NAMALWA (cell line): ENCODE measurements around the gene TP53TG5.

ENCODE experiments used
- DNase-seq: peaks from one replicate; pipeline ENCODE4 v3.0.0-alpha.2; 2015; ENCODE audit warnings: low spot score

Gene TP53TG5

DNA sequence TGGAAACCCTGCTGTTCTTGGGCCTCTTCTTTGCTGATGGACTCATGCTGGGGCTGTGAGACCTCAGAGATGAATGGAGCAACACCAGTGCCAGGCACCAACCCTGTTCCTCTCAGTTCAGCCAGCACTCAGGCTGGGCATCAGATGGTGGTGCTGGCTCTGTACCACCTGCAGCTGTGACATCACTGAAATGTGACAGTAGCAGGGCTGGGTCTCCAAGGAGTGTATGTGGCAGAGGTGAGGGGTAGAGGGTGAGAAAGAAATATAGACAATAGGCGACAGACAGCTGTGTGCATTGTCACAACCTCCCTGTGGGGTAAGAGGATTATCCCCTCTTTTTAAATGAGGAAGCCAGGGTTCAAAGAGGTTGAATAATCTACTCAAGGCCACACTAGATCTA is at the start of gene TP53TG5:
TP53TG5 (minus strand) TSS at position 135 of the 400 bp plus-strand sequence; CDS start at position 46, 89 bp downstream.
- DNase-seq, result no peak

- DNase-seq, result no peak
Measured at GRCh38 chr20:45427236-45428149, 49.4 kb upstream of the TP53TG5 start.

DNA sequence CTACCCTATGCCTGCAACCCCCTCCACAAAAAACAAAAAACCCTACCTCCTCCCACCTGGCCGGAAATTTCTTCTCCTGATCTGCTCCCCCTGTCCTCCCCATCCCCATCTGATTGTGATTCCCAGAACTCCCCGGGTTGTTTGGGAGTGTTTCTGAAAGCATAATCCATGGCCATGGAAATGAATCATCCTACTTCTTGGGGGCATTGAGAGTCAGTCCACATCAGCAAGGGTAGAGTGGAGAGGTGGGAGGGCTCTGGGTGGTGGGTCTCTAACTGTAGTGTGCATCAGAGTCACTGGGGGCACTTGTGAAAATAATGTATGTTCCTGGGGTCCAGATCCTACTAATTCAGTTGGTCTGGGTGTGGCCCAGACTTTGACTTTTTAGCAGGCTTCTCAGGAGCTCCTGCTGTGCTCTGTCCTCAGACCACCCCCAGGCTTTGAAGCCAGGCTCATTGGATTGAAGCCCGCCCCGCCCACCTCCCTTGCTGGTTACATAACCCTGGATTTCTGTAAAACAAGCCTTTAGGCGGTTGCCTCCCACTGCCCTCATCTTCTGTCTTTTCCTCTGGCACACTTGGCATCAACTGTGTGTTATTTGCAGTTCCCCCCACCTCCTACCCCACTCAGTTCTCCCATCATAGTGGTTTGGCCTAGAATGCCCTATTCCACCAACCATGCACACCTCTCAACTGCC is 48.3 kb upstream of the TP53TG5 start:
- DNase-seq, result no peak

- DNase-seq, result no peak
Measured at GRCh38 chr20:45425561-45425960, 47.4 kb upstream of the TP53TG5 start.

DNA sequence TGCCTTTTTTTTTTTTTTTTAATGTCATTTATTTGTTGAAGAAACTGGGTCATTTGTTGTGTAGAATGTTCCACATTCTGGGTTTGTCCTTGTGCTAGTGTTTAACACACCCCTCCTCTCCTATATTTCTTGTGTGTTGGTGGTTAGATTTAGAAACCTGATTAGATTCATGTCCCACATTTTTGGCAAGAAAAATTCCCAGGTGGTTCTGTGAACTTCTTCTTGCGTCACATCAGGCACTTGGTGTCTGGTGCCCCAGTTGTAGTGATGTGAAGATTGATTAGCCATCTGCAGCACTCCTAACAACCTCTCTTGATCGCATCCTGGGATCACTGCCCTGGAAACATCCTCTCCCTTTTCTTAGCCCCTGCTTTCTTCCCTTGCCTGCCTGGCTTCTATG is 45.6 kb upstream of the TP53TG5 start:
- DNase-seq, result no peak

DNA sequence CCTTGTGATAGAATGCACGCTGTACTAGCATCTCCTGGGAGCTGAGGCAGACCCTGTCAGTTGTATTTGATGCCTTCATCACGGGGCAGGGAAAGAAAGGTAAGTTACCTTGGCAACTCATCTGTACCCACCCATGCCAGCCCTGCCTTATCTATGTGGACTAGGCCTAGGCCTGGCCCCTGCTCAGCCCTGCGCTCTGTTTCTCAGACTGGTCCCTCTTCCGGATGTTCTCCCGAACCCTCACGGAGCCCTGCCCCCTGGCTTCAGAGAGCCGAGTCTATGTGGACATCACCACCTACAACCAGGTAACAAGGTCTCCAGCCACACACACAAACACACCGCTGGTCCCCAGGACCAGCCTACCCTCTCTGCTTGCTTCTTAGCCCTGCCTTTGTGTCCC is 42.0 kb upstream of the TP53TG5 start:
- no peak for DNase-seq

GRCh38 chr20:45419188-45420091 is 41.3 kb upstream of the TP53TG5 start:
- DNase-seq, result peak; percentile 35

GRCh38 chr20:45416917-45417316 is 38.8 kb upstream of the TP53TG5 start:
- peak; percentile 14 for DNase-seq

DNA sequence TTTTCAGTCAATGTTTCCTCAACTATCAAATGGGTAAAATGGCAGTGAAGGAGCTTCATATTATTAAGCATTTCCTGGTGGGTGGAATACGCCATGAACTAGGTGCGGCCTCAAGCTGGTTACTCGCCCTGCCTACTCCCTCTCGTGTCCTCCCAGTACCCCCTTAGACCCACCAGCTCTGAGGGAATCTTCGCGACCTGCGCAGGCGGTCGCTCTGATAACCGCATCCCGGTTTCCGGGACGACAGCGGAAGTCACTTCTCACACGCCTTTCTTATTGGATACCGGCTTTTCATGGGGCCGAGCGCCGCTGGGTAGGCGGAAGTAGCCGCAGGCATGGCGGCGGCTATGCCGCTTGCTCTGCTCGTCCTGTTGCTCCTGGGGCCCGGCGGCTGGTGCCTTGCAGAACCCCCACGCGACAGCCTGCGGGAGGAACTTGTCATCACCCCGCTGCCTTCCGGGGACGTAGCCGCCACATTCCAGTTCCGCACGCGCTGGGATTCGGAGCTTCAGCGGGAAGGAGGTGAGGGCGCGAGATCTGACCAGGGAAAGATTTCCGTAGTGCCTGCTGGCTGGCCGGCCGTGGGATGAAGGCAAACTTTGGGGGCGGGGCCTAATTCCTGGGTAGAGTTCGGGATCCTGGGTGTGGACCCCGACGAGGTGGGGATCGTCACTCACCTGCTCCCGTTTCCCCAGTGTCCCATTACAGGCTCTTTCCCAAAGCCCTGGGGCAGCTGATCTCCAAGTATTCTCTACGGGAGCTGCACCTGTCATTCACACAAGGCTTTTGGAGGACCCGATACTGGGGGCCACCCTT is 37.9 kb upstream of the TP53TG5 start, which contains the start of gene PIGT:
PIGT (plus strand) TSS at position 320 of the 816 bp plus-strand sequence; CDS start at position 336, 16 bp downstream.
- peak; percentile 94 for DNase-seq

GRCh38 chr20:45413479-45413878 is 35.4 kb upstream of the TP53TG5 start:
- no peak for DNase-seq

- DNase-seq, result no peak
Measured at GRCh38 chr20:45412653-45413052, 34.5 kb upstream of the TP53TG5 start.

- DNase-seq, result no peak
Measured at GRCh38 chr20:45410887-45411286, 32.8 kb upstream of the TP53TG5 start.

DNA sequence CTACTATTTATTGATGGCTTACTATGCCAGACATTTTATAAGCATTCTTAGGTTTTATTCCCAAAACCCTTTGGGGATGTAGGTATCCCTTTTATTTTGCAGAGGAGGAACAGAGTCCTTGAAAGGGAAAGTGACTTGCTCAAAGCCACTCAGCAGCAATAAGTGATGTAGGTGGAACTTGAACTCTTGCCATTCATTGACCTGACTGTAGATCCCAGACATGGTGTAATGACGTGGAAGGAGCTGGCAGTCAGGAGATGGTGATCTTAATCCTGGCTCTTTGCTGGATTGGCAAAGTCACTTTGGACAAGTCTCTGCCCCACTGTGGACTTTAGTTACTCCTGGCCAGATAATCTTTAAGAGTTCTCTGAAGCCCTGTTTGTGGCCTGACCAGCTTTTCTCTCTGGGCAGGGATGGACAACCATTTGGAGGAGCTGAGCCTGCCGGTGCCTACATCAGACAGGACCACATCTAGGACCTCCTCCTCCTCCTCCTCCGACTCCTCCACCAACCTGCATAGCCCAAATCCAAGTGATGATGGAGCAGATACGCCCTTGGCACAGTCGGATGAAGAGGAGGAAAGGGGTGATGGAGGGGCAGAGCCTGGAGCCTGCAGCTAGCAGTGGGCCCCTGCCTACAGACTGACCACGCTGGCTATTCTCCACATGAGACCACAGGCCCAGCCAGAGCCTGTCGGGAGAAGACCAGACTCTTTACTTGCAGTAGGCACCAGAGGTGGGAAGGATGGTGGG is 31.6 kb upstream of the TP53TG5 start:
- DNase-seq, result no peak

DNA sequence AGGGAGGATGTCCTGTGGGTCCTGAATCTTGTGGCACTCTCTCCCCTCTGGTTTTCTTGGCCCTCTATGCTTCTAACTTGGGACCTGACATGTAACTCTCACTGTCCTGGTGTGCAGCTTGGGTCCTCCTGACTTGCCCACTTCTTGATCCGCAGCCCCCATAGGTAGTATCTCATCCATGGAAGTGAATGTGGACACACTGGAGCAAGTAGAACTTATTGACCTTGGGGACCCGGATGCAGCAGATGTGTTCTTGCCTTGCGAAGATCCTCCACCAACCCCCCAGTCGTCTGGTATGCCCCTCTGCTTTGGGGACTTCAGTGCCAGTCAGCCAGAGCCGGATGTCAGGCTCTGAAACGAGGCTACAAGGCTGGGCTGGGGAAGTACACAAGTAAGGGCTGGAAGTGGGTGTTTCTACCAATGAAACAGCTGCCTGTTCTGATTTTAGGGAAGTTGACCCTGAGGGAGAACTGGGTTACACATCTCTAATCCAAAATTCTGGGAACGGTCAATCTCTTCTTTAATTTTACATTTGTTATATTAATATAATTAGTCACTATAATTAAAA is 30.6 kb upstream of the TP53TG5 start:
- DNase-seq, result no peak

- DNase-seq, result no peak
Measured at GRCh38 chr20:45407783-45408645, 29.9 kb upstream of the TP53TG5 start, which contains the start of gene DBNDD2. Gene DBNDD2 (plus strand): TSS chr20:45408289. CDS start chr20:45408468, 179 bp downstream.

- no peak for DNase-seq
Measured at GRCh38 chr20:45407067-45407745, 29.1 kb upstream of the TP53TG5 start.

DNA sequence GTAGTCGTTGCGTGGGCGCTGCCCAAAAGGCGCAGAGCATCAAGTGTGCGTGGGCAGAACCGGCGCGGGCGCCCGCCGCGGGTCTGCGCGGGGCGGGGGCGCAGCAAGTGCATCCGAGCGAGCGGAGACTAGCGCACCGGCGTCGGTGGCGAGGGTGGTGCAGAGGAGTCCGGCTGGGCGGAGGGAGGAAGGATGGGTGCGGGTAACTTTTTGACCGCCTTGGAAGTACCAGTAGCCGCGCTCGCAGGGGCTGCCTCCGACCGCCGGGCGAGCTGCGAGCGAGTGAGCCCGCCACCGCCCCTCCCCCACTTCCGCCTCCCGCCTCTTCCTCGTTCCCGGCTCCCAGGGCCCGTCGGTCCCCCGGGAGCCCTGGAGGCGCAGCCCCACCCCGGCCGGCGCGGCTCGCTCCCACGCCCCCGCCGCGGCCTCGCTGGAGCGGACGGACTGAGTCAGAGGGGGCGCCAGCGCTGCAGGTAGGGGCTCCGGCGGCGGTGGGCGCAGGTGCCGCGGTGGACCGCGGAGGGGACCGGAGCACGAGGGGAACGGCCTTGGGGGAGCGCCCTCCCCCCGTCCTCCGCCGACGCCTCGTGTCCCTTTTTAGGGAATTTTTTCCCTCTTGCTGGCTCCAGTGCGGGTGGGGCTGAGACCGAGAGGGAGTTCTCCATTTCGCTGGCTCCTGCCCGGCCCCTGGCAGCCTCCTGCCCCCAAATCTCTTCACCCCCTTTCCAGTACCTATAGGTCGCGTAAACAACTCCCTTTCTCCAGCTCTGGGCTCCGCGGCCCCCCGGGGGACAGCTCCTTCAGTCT is 28.3 kb upstream of the TP53TG5 start:
- DNase-seq, result no peak
